Gastrocnemius medialis (tissue), 4 donors: ENCODE measurements around the gene UBE2E1. TPM values are rescaled to one million over a fixed set of nuclear protein-coding genes. Genes with fewer than 3 reads are reported as not detected.

ENCODE experiments used
- ATAC-seq, 2 donors: fragments of 150-250 bp; one replicate each; pipeline ENCODE4 v1.9.1; 2016
- DNase-seq, 2 donors: peaks; one replicate each; pipeline ENCODE4 v3.0.0-alpha.2; 2019
- H3K27ac ChIP-seq, 4 donors: fragments of 200-600 bp; sonication (generic); 1 replicate in 1 of 4; 2 replicates in 3 of 4; pipeline ENCODE4 v1.5.1; 2016 to 2018; ENCODE audit warnings: mild to moderate bottlenecking in 2 of 4, moderate library complexity in 1 of 4
- H3K27me3 ChIP-seq, 3 donors: fragments of 200-600 bp; sonication (generic) in 2 of 3; 1 replicate in 1 of 3; 2 replicates in 2 of 3; pipeline versions ENCODE4 v1.5.1 to v1.6.0; 2016 to 2019; ENCODE audit warnings: mild to moderate bottlenecking in 1 of 3, moderate library complexity in 1 of 3
- H3K36me3 ChIP-seq, 2 donors: fragments of 200-600 bp; sonication (generic) in 1 of 2; one replicate each; pipeline ENCODE4 v1.5.1; 2017 to 2018
- H3K4me1 ChIP-seq, 2 donors: fragments of 200-600 bp; sonication (generic) in 1 of 2; one replicate each; pipeline ENCODE4 v1.5.1; 2016 to 2017; ENCODE audit warnings: mild to moderate bottlenecking in 2 of 2
- H3K4me3 ChIP-seq, 4 donors: fragments of 200-600 bp; sonication (generic) in 3 of 4; 1 replicate in 1 of 4; 2 replicates in 3 of 4; pipeline ENCODE4 v1.5.1; 2016 to 2019; ENCODE audit warnings: mild to moderate bottlenecking in 2 of 4
- H3K9me3 ChIP-seq, 3 donors: fragments of 200-600 bp; sonication (generic) in 2 of 3; 1 replicate in 1 of 3; 2 replicates in 2 of 3; pipeline ENCODE4 v1.5.1; 2016 to 2019
- CTCF ChIP-seq, 5 experiments: fragments of 450-650 bp in 3 of 5; fragments of 200-600 bp in 2 of 5; sonication (generic) in 2 of 5; IDR thresholded peaks in 4 of 5; conservative IDR thresholded peaks in 1 of 5; 1 replicate in 4 of 5; 2 replicates in 1 of 5; pipeline ENCODE4 v1.5.1; 2016 to 2019; ENCODE audit warnings: antibody characterized with exemption in 5 of 5, mild to moderate bottlenecking in 3 of 5, moderate library complexity in 3 of 5
- POLR2A ChIP-seq, 2 donors: fragments of 450-650 bp; IDR thresholded peaks; one replicate each; pipeline ENCODE4 v1.6.1; 2017; ENCODE audit warnings: antibody characterized with exemption in 2 of 2, mild to moderate bottlenecking in 2 of 2, moderate library complexity in 2 of 2
- in situ Hi-C, 4 donors: fragments of 200-750 bp; cut with MboI; loops; one replicate each; pipeline versions ENCODE4 v1.15.0 to v1.8.0; 2017; ENCODE audit warnings: low sequenced_read_pairs in 4 of 4
- intact Hi-C: fragments of 100-400 bp; cut with DNase I; formaldehyde crosslinking; loops from one replicate; pipeline ENCODE4 v1.15.1; 2023; ENCODE audit warnings: low total_unique reads
- total RNA-seq, 4 donors: library from RNA; depleted of rRNA; stranded (reverse); fragments of >200 nt; gene quantifications; one replicate each; pipeline versions ENCODE4 v1.1.0 to v1.2.3, GENCODE V29; 2016

UBE2E1 gene
- total RNA-seq, 4 donors from 2014 or later, result 54.8 to 153 (median 109) TPM

- no peak for TF ChIP-seq POLR2A (IDR thresholded peaks at IDR 0.05)
- no peak for TF ChIP-seq CTCF (IDR thresholded peaks at IDR 0.05 in 4 of 5, conservative IDR thresholded peaks at IDR 0.05 in 1 of 5)
Observed at GRCh38 chr3:23885210-23885609, 79.5 kb downstream of the UBE2E1 start.

GRCh38 chr3:23886311-23886710 lies 80.6 kb downstream of the UBE2E1 start:
- Histone ChIP-seq H3K4me1 (peaks cover 27 to 32% of the 10 kb centered on the region in 2 donors), H3K4me3 (no peak overlapping the region), H3K27ac (peak overlapping the region in 3 of 4 donors; percentile 9 to 32 (median 15)), H3K9me3 (no peaks in the 10 kb centered on the region), H3K27me3 (no peaks in the 10 kb centered on the region), H3K36me3 (no peaks in the 10 kb centered on the region)
- ATAC-seq (no peak), DNase-seq (no peak)
- intact Hi-C loops (loop anchor here (5.0 kb wide), 1 partner anchor 796 kb away; no protein-coding TSS in a partner anchor), in situ Hi-C loops (loop anchor here in 2 of 4 donors (25.0 kb wide), 2 partner anchors 351 to 801 kb away; no protein-coding TSS in a partner anchor)
- TF ChIP-seq CTCF (IDR thresholded peaks at IDR 0.05 in 4 of 5, conservative IDR thresholded peaks at IDR 0.05 in 1 of 5) (no peak), POLR2A (IDR thresholded peaks at IDR 0.05) (no peak)

More at GRCh38 chr3:23885210-23885609, 79.5 kb downstream of the UBE2E1 start:
- Histone ChIP-seq H3K4me3 (no peak overlapping the region), H3K27ac (no peak overlapping the region), H3K27me3 (no peaks in the 10 kb centered on the region), H3K36me3 (no peaks in the 10 kb centered on the region), H3K9me3 (no peaks in the 10 kb centered on the region), H3K4me1 (peaks cover 27 to 34% of the 10 kb centered on the region in 2 donors)
- in situ Hi-C loops (loop anchor here in 2 of 4 donors (25.0 kb wide), 2 partner anchors 352 to 802 kb away; no protein-coding TSS in a partner anchor), intact Hi-C loops (loop anchor here (5.0 kb wide), 1 partner anchor 797 kb away; no protein-coding TSS in a partner anchor)
- DNase-seq (no peak), ATAC-seq (no peak)

GRCh38 chr3:23888617-23889228 lies 83.0 kb downstream of the UBE2E1 start:
- Histone ChIP-seq H3K27ac (peak overlapping the region; percentile 22 to 62 (median 40)), H3K27me3 (no peaks in the 10 kb centered on the region), H3K36me3 (peaks cover 0 to 3% of the 10 kb centered on the region in 2 donors), H3K9me3 (no peaks in the 10 kb centered on the region), H3K4me3 (no peak overlapping the region), H3K4me1 (peaks cover 27 to 32% of the 10 kb centered on the region in 2 donors)
- in situ Hi-C loops (loop anchor here in 2 of 4 donors (25.0 kb wide), 2 partner anchors 349 to 799 kb away; no protein-coding TSS in a partner anchor), intact Hi-C loops (loop anchor here (2.0 to 5.0 kb wide), 4 partner anchors 28 to 794 kb away; partner anchors contain the start of genes NKIRAS1, NR1D2 and RPL15)
- DNase-seq (no peak), ATAC-seq (no peak)
- TF ChIP-seq CTCF (IDR thresholded peaks at IDR 0.05 in 4 of 5, conservative IDR thresholded peaks at IDR 0.05 in 1 of 5) (peak; percentile 68 to 93 (median 81)), POLR2A (IDR thresholded peaks at IDR 0.05) (no peak)

GRCh38 chr3:23889386-23889785 lies 83.6 kb downstream of the UBE2E1 start:
- no peak for DNase-seq
- Histone ChIP-seq H3K27me3 (no peaks in the 10 kb centered on the region), H3K4me3 (no peak overlapping the region), H3K4me1 (peaks cover 27 to 32% of the 10 kb centered on the region in 2 donors), H3K27ac (peak overlapping the region; percentile 22 to 46 (median 31)), H3K36me3 (peaks cover 0 to 3% of the 10 kb centered on the region in 2 donors), H3K9me3 (no peaks in the 10 kb centered on the region)
- TF ChIP-seq CTCF (IDR thresholded peaks at IDR 0.05 in 4 of 5, conservative IDR thresholded peaks at IDR 0.05 in 1 of 5), result no peak
- no peak for TF ChIP-seq POLR2A (IDR thresholded peaks at IDR 0.05)
- intact Hi-C loops (loop anchor here (2.0 to 5.0 kb wide), 4 partner anchors 27 to 793 kb away; partner anchors contain the start of genes NKIRAS1, NR1D2 and RPL15), in situ Hi-C loops (loop anchor here in 2 of 4 donors (25.0 kb wide), 2 partner anchors 348 to 798 kb away; no protein-coding TSS in a partner anchor)
- peak in 1 of 2 donors; percentile 32 for ATAC-seq
